HEK293 (cell line): ENCODE data around the gene RAP2A.

Experiments used
- CTCF ChIA-PET: fragments of 350-600 bp; formaldehyde crosslinking; extraction: SDS; loops from one replicate; lab custom pipeline; 2021; ENCODE audit warnings: antibody characterized with exemption; lab: Yijun Ruan, JAX
- POLR2A ChIA-PET: fragments of 300-600 bp; formaldehyde crosslinking; extraction: SDS; loops from one replicate; lab custom pipeline; 2020; ENCODE audit warnings: antibody characterized with exemption, inconsistent platforms; lab: Yijun Ruan, JAX
- H3K27ac ChIP-seq: fragments of 200-500 bp; sonication (Bioruptor generic); 2 replicates; pipeline ENCODE4 v1.5.1; 2014; ENCODE audit warnings: low read depth, low read length, control low read depth, inconsistent platforms; ENCODE audit errors: extremely low read depth
- H3K36me3 ChIP-seq, 2 experiments: fragments of 200-500 bp in 1 of 2; sonication (Bioruptor generic) in 1 of 2; 1 replicate in 1 of 2; 2 replicates in 1 of 2; pipeline ENCODE4 v1.5.1; 2014 to 2017; ENCODE audit warnings: inconsistent platforms in 2 of 2, low read length in 2 of 2; ENCODE audit not compliant: control insufficient read depth in 2 of 2, insufficient read depth in 1 of 2
- H3K4me1 ChIP-seq: fragments of 200-500 bp; sonication (Bioruptor generic); 2 replicates; pipeline ENCODE4 v1.5.1; 2014; ENCODE audit warnings: mild to moderate bottlenecking, low read length, inconsistent platforms; ENCODE audit not compliant: control insufficient read depth, insufficient read depth
- H3K4me3 ChIP-seq: 2 replicates; pipeline ENCODE4 v1.5.1; 2011; ENCODE audit warnings: low read depth, mild to moderate bottlenecking, control low read depth, low read length, moderate library complexity
- H3K9me3 ChIP-seq: fragments of 200-500 bp; sonication (Bioruptor generic); 2 replicates; pipeline ENCODE4 v1.5.1; 2014; ENCODE audit warnings: low read depth, low read length, inconsistent platforms; ENCODE audit not compliant: control insufficient read depth, insufficient read depth
- OVOL3 ChIP-seq: fragments of 450-650 bp; formaldehyde crosslinking; IDR thresholded peaks from 2 replicates; pipeline ENCODE4 v1.5.1; 2016; ENCODE audit warnings: missing biosample characterization, missing genetic modification characterization
- PRDM1 ChIP-seq: fragments of 450-650 bp; formaldehyde crosslinking; IDR thresholded peaks from 2 replicates; pipeline ENCODE4; 2016; ENCODE audit warnings: missing biosample characterization, missing genetic modification characterization
- SP3 ChIP-seq: fragments of 450-650 bp; formaldehyde crosslinking; IDR thresholded peaks from 2 replicates; pipeline ENCODE4 v1.5.1; 2016; ENCODE audit warnings: missing biosample characterization, missing genetic modification characterization
- TRIM28 ChIP-seq: IDR thresholded peaks from 2 replicates; pipeline ENCODE4 v1.6.1; 2011; ENCODE audit warnings: low read length, control low read depth, borderline replicate concordance
- ZIC2 ChIP-seq: fragments of 450-650 bp; formaldehyde crosslinking; IDR thresholded peaks from 2 replicates; pipeline ENCODE4 v1.5.1; 2016; ENCODE audit warnings: missing biosample characterization, missing genetic modification characterization
- ZNF138 ChIP-seq: fragments of 450-650 bp; formaldehyde crosslinking; IDR thresholded peaks from 2 replicates; pipeline ENCODE4 v1.5.1; 2016; ENCODE audit warnings: missing biosample characterization, missing genetic modification characterization, borderline replicate concordance
- ZNF148 ChIP-seq: fragments of 450-650 bp; formaldehyde crosslinking; IDR thresholded peaks from 2 replicates; pipeline ENCODE4 v1.5.0; 2017; ENCODE audit warnings: missing biosample characterization, missing genetic modification characterization, borderline replicate concordance
- ZNF211 ChIP-seq: fragments of 450-650 bp; formaldehyde crosslinking; IDR thresholded peaks from 2 replicates; pipeline ENCODE4 v1.5.1; 2016; ENCODE audit warnings: low read depth, missing biosample characterization, missing genetic modification characterization
- ZNF23 ChIP-seq: fragments of 450-650 bp; formaldehyde crosslinking; IDR thresholded peaks from 2 replicates; pipeline ENCODE4 v1.5.1; 2016; ENCODE audit warnings: missing biosample characterization, missing genetic modification characterization, borderline replicate concordance
- ZNF280D ChIP-seq: fragments of 450-650 bp; formaldehyde crosslinking; IDR thresholded peaks from 2 replicates; pipeline ENCODE4 v1.5.1; 2016; ENCODE audit warnings: missing biosample characterization, missing genetic modification characterization
- ZNF292 ChIP-seq: fragments of 450-650 bp; formaldehyde crosslinking; IDR thresholded peaks from 2 replicates; pipeline ENCODE4 v1.5.1; 2016; ENCODE audit warnings: low read depth, missing biosample characterization, missing genetic modification characterization, borderline replicate concordance
- ZNF341 ChIP-seq: fragments of 450-650 bp; formaldehyde crosslinking; IDR thresholded peaks from 2 replicates; pipeline ENCODE4; 2016; ENCODE audit warnings: low read depth, missing biosample characterization, missing genetic modification characterization
- ZNF350 ChIP-seq: fragments of 450-650 bp; formaldehyde crosslinking; IDR thresholded peaks from 2 replicates; pipeline ENCODE4 v1.5.0; 2017; ENCODE audit warnings: missing biosample characterization, mild to moderate bottlenecking, missing genetic modification characterization
- ZNF394 ChIP-seq: fragments of 450-650 bp; formaldehyde crosslinking; IDR thresholded peaks from 2 replicates; pipeline ENCODE4 v1.5.1; 2016; ENCODE audit warnings: missing biosample characterization, missing genetic modification characterization, mild to moderate bottlenecking, moderate library complexity, borderline replicate concordance
- ZNF571 ChIP-seq: fragments of 450-650 bp; formaldehyde crosslinking; IDR thresholded peaks from 2 replicates; pipeline ENCODE4 v1.5.0; 2017; ENCODE audit warnings: missing biosample characterization, missing genetic modification characterization
- ZNF677 ChIP-seq: fragments of 450-650 bp; IDR thresholded peaks from 2 replicates; pipeline ENCODE4 v1.5.0; 2018; ENCODE audit warnings: missing biosample characterization, mild to moderate bottlenecking, missing genetic modification characterization, moderate library complexity
- ZNF76 ChIP-seq: fragments of 450-650 bp; formaldehyde crosslinking; IDR thresholded peaks from 2 replicates; pipeline ENCODE4; 2016; ENCODE audit warnings: low read depth, missing biosample characterization, missing genetic modification characterization, borderline replicate concordance
- ZNF830 ChIP-seq: fragments of 450-650 bp; IDR thresholded peaks from 2 replicates; pipeline ENCODE4 v1.5.0; 2018; ENCODE audit warnings: missing biosample characterization, missing genetic modification characterization, low read depth, mild to moderate bottlenecking, moderate library complexity
- ZNF837 ChIP-seq: fragments of 450-650 bp; formaldehyde crosslinking; IDR thresholded peaks from 2 replicates; pipeline ENCODE4 v1.5.1; 2016; ENCODE audit warnings: missing biosample characterization, missing genetic modification characterization
- TF ChIP-seq, protein P1 (sequence below): fragments of 450-650 bp; formaldehyde crosslinking; IDR thresholded peaks from 2 replicates; pipeline ENCODE4 v1.5.1; 2017; ENCODE audit warnings: missing biosample characterization, missing genetic modification characterization
- TF ChIP-seq, protein P2 (sequence below): fragments of 450-650 bp; formaldehyde crosslinking; IDR thresholded peaks from 2 replicates; pipeline ENCODE4 v1.5.1; 2016; ENCODE audit warnings: missing biosample characterization, missing genetic modification characterization
- TF ChIP-seq, protein P3 (sequence below): fragments of 450-650 bp; formaldehyde crosslinking; optimal IDR thresholded peaks from 2 replicates; pipeline ENCODE3; 2016; ENCODE audit warnings: missing biosample characterization, mild to moderate bottlenecking, missing genetic modification characterization

The RAP2A gene

GRCh38 chr13:97414392-97414791 lies 19.6 kb upstream of the RAP2A start:
- POLR2A ChIA-PET: no interaction called here
- no peaks in the 10 kb centered on the region for H3K4me1 ChIP-seq
- H3K27ac ChIP-seq: no peak overlapping the region
- TF ChIP-seq, protein P1, sequence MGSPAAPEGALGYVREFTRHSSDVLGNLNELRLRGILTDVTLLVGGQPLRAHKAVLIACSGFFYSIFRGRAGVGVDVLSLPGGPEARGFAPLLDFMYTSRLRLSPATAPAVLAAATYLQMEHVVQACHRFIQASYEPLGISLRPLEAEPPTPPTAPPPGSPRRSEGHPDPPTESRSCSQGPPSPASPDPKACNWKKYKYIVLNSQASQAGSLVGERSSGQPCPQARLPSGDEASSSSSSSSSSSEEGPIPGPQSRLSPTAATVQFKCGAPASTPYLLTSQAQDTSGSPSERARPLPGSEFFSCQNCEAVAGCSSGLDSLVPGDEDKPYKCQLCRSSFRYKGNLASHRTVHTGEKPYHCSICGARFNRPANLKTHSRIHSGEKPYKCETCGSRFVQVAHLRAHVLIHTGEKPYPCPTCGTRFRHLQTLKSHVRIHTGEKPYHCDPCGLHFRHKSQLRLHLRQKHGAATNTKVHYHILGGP (tag by site-specific recombination): no peak
- TF ChIP-seq ZNF292 (no peak), ZNF76 (no peak), ZNF350 (tag by site-specific recombination) (no peak), ZNF677 (tag by site-specific recombination) (no peak), SP3 (tag by site-specific recombination) (no peak), ZNF341 (tag by site-specific recombination) (no peak), ZNF138 (no peak), ZNF211 (tag by site-specific recombination) (no peak)
- TF ChIP-seq, protein P2, sequence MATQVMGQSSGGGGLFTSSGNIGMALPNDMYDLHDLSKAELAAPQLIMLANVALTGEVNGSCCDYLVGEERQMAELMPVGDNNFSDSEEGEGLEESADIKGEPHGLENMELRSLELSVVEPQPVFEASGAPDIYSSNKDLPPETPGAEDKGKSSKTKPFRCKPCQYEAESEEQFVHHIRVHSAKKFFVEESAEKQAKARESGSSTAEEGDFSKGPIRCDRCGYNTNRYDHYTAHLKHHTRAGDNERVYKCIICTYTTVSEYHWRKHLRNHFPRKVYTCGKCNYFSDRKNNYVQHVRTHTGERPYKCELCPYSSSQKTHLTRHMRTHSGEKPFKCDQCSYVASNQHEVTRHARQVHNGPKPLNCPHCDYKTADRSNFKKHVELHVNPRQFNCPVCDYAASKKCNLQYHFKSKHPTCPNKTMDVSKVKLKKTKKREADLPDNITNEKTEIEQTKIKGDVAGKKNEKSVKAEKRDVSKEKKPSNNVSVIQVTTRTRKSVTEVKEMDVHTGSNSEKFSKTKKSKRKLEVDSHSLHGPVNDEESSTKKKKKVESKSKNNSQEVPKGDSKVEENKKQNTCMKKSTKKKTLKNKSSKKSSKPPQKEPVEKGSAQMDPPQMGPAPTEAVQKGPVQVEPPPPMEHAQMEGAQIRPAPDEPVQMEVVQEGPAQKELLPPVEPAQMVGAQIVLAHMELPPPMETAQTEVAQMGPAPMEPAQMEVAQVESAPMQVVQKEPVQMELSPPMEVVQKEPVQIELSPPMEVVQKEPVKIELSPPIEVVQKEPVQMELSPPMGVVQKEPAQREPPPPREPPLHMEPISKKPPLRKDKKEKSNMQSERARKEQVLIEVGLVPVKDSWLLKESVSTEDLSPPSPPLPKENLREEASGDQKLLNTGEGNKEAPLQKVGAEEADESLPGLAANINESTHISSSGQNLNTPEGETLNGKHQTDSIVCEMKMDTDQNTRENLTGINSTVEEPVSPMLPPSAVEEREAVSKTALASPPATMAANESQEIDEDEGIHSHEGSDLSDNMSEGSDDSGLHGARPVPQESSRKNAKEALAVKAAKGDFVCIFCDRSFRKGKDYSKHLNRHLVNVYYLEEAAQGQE (tag by site-specific recombination): no peak
- TF ChIP-seq, protein P3, sequence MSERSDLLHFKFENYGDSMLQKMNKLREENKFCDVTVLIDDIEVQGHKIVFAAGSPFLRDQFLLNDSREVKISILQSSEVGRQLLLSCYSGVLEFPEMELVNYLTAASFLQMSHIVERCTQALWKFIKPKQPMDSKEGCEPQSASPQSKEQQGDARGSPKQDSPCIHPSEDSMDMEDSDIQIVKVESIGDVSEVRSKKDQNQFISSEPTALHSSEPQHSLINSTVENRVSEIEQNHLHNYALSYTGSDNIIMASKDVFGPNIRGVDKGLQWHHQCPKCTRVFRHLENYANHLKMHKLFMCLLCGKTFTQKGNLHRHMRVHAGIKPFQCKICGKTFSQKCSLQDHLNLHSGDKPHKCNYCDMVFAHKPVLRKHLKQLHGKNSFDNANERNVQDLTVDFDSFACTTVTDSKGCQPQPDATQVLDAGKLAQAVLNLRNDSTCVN (tag by site-specific recombination): no peak
- TF ChIP-seq, all 188 proteins: peak for 0
- Histone ChIP-seq H3K9me3 (no peaks in the 10 kb centered on the region), H3K36me3 (no peaks in the 10 kb centered on the region), H3K4me3 (no peak overlapping the region)
- CTCF ChIA-PET: no interaction called here

- no peak overlapping the region for H3K4me3 ChIP-seq
- ChIA-PET CTCF (no interaction called here), POLR2A (no interaction called here)
- H3K27ac ChIP-seq: no peak overlapping the region
- H3K9me3 ChIP-seq: no peaks in the 10 kb centered on the region
- no peaks in the 10 kb centered on the region for H3K4me1 ChIP-seq
- H3K36me3 ChIP-seq: no peaks in the 10 kb centered on the region
- TF ChIP-seq PRDM1 (tag by site-specific recombination) (no peak), ZNF571 (tag by site-specific recombination) (no peak), TRIM28 (no peak), ZIC2 (tag by site-specific recombination) (no peak), ZNF148 (no peak), ZNF394 (tag by site-specific recombination) (no peak), ZNF23 (tag by site-specific recombination) (no peak), ZNF677 (tag by site-specific recombination) (no peak), OVOL3 (tag by site-specific recombination) (no peak), ZNF830 (tag by site-specific recombination) (no peak), ZNF837 (tag by site-specific recombination) (no peak), ZNF280D (tag by site-specific recombination) (no peak)
These were observed 16.3 kb upstream of the RAP2A start for GRCh38 chr13:97417698-97418097.
